Calu3 (cell line): ENCODE results near the gene ANKRD13D. TPM values are rescaled to one million over a fixed set of nuclear protein-coding genes. Genes with fewer than 3 reads are reported as not detected.

ENCODE experiments used
- BruUV-seq: library from RNA; stranded (reverse); fragments of 400-500 nt; replicated peaks from 2 replicates; lab custom pipeline; 2021; lab: Mats Ljungman, UMichigan
- CTCF ChIA-PET: fragments of 300-600 bp; sonication (Branson Sonifier 250); formaldehyde crosslinking; loops from one replicate; lab custom pipeline; 2022; ENCODE audit warnings: antibody characterized with exemption; lab: Charles Lee
- DNase-seq: peaks from one replicate; pipeline ENCODE4 v3.0.0; 2022
- H3K27ac Mint-ChIP-seq: one replicate; pipeline ENCODE4 v1.8.0; 2022; ENCODE audit warnings: mixed read lengths; ENCODE audit not compliant: unreplicated experiment
- H3K27me3 Mint-ChIP-seq: one replicate; pipeline ENCODE4 v1.8.0; 2022; ENCODE audit warnings: mixed read lengths; ENCODE audit not compliant: unreplicated experiment
- H3K36me3 Mint-ChIP-seq: one replicate; pipeline ENCODE4 v1.8.0; 2022; ENCODE audit warnings: mild to moderate bottlenecking, moderate library complexity, mixed read lengths; ENCODE audit not compliant: insufficient read depth, unreplicated experiment
- H3K4me1 Mint-ChIP-seq: one replicate; pipeline ENCODE4 v1.8.0; 2022; ENCODE audit warnings: mild to moderate bottlenecking, low read depth, mixed read lengths; ENCODE audit not compliant: unreplicated experiment
- H3K4me3 Mint-ChIP-seq: one replicate; pipeline ENCODE4 v1.8.0; 2022; ENCODE audit warnings: mild to moderate bottlenecking, low read depth, moderate library complexity, mixed read lengths; ENCODE audit not compliant: unreplicated experiment
- H3K9me3 Mint-ChIP-seq: one replicate; pipeline ENCODE4 v1.8.0; 2022; ENCODE audit warnings: low read depth, mixed read lengths; ENCODE audit not compliant: unreplicated experiment
- CTCF ChIP-seq: fragments of 200-600 bp; IDR thresholded peaks from one replicate; pipeline ENCODE4 v1.8.0; 2022; ENCODE audit warnings: antibody characterized with exemption; ENCODE audit not compliant: unreplicated experiment
- intact Hi-C: fragments of 100-400 bp; cut with micrococcal nuclease; formaldehyde crosslinking; loops from one replicate; pipeline ENCODE4 v1.10.0; 2022; ENCODE audit not compliant: unreplicated experiment
- total RNA-seq: library from RNA; stranded (reverse); gene quantifications from 2 replicates; pipeline ENCODE4 v1.2.3, GENCODE V29; 2022

Gene ANKRD13D
- total RNA-seq, 1 experiment from 2014 or later = 50.8 TPM

- peak overlapping the region; percentile 14 for H3K4me3 Mint-ChIP-seq
- H3K9me3 Mint-ChIP-seq = no peaks in the 10 kb centered on the region
- TF ChIP-seq CTCF = no peak
- H3K36me3 Mint-ChIP-seq = peaks cover 51% of the 10 kb centered on the region
- H3K4me1 Mint-ChIP-seq = peaks cover 27% of the 10 kb centered on the region
- CTCF ChIA-PET = interaction anchor here (1.4 kb wide), 1 partner anchor 48 kb away, joined by 5 read pairs; no protein-coding TSS in a partner anchor
- intact Hi-C loops = loop anchor here (10.0 kb wide), 1 partner anchor 115 kb away; no protein-coding TSS in a partner anchor
- no peaks in the 10 kb centered on the region for H3K27me3 Mint-ChIP-seq
- no TSS peak for BruUV-seq
- no peak overlapping the region for H3K27ac Mint-ChIP-seq
- no peak for DNase-seq
Observed at GRCh38 chr11:67269401-67270255, 19.5 kb upstream of the ANKRD13D start.

GRCh38 chr11:67270256-67271204, 18.6 kb upstream of the ANKRD13D start:
- no peak for TF ChIP-seq CTCF
- Mint-ChIP-seq H3K36me3 (peaks cover 50% of the 10 kb centered on the region), H3K4me3 (no peak overlapping the region), H3K9me3 (no peaks in the 10 kb centered on the region), H3K27ac (no peak overlapping the region), H3K4me1 (peaks cover 26% of the 10 kb centered on the region), H3K27me3 (no peaks in the 10 kb centered on the region)
- CTCF ChIA-PET = interaction anchor here (1.4 kb wide), 1 partner anchor 47 kb away, joined by 5 read pairs; no protein-coding TSS in a partner anchor
- no peak for DNase-seq
- no TSS peak for BruUV-seq
- intact Hi-C loops = no loop called here

- H3K9me3 Mint-ChIP-seq = no peaks in the 10 kb centered on the region
- H3K4me1 Mint-ChIP-seq = peaks cover 22% of the 10 kb centered on the region
- CTCF ChIA-PET = interaction anchor here (0.6 kb wide), 1 partner anchor 9 kb away, joined by 3 read pairs; no protein-coding TSS in a partner anchor
- peaks cover 43% of the 10 kb centered on the region for H3K36me3 Mint-ChIP-seq
- no peak overlapping the region for H3K27ac Mint-ChIP-seq
- intact Hi-C loops = no loop called here
- DNase-seq = no peak
- TF ChIP-seq CTCF = no peak
- H3K27me3 Mint-ChIP-seq = no peaks in the 10 kb centered on the region
- BruUV-seq = TSS peak; percentile 1
- no peak overlapping the region for H3K4me3 Mint-ChIP-seq
Observed at GRCh38 chr11:67271205-67271540, 17.9 kb upstream of the ANKRD13D start.

- intact Hi-C loops = no loop called here
- no peak for TF ChIP-seq CTCF
- peaks cover 22% of the 10 kb centered on the region for H3K4me1 Mint-ChIP-seq
- no peak for DNase-seq
- H3K4me3 Mint-ChIP-seq = no peak overlapping the region
- no peak overlapping the region for H3K27ac Mint-ChIP-seq
- no peaks in the 10 kb centered on the region for H3K9me3 Mint-ChIP-seq
- BruUV-seq = no TSS peak
- H3K36me3 Mint-ChIP-seq = peaks cover 39% of the 10 kb centered on the region
- H3K27me3 Mint-ChIP-seq = no peaks in the 10 kb centered on the region
- CTCF ChIA-PET = interaction anchor here (0.6 kb wide), 1 partner anchor 10 kb away, joined by 3 read pairs; no protein-coding TSS in a partner anchor
Observed at GRCh38 chr11:67271541-67272284, 17.4 kb upstream of the ANKRD13D start.
